Transverse colon (tissue), 4 donors: Measurements from ENCODE around the gene PIF1. TPM values are rescaled to one million over a fixed set of nuclear protein-coding genes. Genes with fewer than 3 reads are reported as not detected.

Source experiments
- DNase-seq: peaks from one replicate; pipeline ENCODE4 v3.0.0-alpha.2; 2019
- H3K27ac ChIP-seq, 4 donors: fragments of 200-600 bp; sonication (generic); 2 replicates each; pipeline ENCODE4 v1.5.1; 2016 to 2018; ENCODE audit warnings: inconsistent platforms in 4 of 4
- H3K27me3 ChIP-seq: fragments of 200-600 bp; sonication (generic); 2 replicates; pipeline ENCODE4 v1.5.1; 2017; ENCODE audit warnings: inconsistent platforms
- H3K36me3 ChIP-seq, 4 donors: fragments of 200-600 bp; sonication (generic); 2 replicates each; pipeline ENCODE4 v1.5.1; 2017 to 2019; ENCODE audit warnings: inconsistent platforms in 4 of 4
- H3K4me1 ChIP-seq, 4 donors: fragments of 200-600 bp; sonication (generic); 2 replicates each; pipeline ENCODE4 v1.5.1; 2017 to 2020; ENCODE audit warnings: inconsistent platforms in 4 of 4
- H3K4me3 ChIP-seq, 4 donors: fragments of 200-600 bp; sonication (generic); 1 replicate in 1 of 4; 2 replicates in 3 of 4; pipeline versions ENCODE4 v1.5.1 to v1.6.1; 2017 to 2019; ENCODE audit warnings: inconsistent platforms in 4 of 4
- H3K9me3 ChIP-seq, 2 donors: fragments of 200-600 bp; sonication (generic); 2 replicates each; pipeline ENCODE4 v1.5.1; 2017 to 2019; ENCODE audit warnings: inconsistent platforms in 2 of 2
- CTCF ChIP-seq, 5 experiments: fragments of 200-600 bp in 3 of 5; fragments of 450-650 bp in 2 of 5; sonication (generic) in 3 of 5; IDR thresholded peaks; 1 replicate in 2 of 5; 2 replicates in 3 of 5; pipeline ENCODE4 v1.5.1; 2016 to 2017; ENCODE audit warnings: antibody characterized with exemption in 5 of 5, inconsistent platforms in 3 of 5, mild to moderate bottlenecking in 2 of 5, moderate library complexity in 1 of 5
- EP300 ChIP-seq: sonication (generic); formaldehyde crosslinking; IDR thresholded peaks from one replicate; pipeline ENCODE4 v1.6.1; 2017; ENCODE audit warnings: antibody characterized with exemption, low read depth
- POLR2A ChIP-seq: fragments of 450-650 bp; IDR thresholded peaks from one replicate; pipeline ENCODE4 v1.6.1; 2016; ENCODE audit warnings: antibody characterized with exemption, mild to moderate bottlenecking, moderate library complexity
- POLR2AphosphoS5 ChIP-seq, 3 donors: sonication (generic); formaldehyde crosslinking; IDR thresholded peaks; one replicate each; pipeline ENCODE4 v1.6.1; 2016; ENCODE audit warnings: antibody characterized with exemption in 3 of 3
- WGBS, 2 donors: methylation state at CpG; one replicate each; pipeline ENCODE4 v1.1.5; 2018; ENCODE audit warnings: low coverage in 1 of 2; 5-methylcytosine and 5-hydroxymethylcytosine counted together
- in situ Hi-C, 4 donors: fragments of 200-750 bp; cut with MboI; loops; one replicate each; pipeline versions ENCODE4 v1.15.0 to v1.15.1; 2017; ENCODE audit warnings: low sequenced_read_pairs in 3 of 4, low pct_ligation_motif_present in 1 of 4, low pct_unique_long_range_greater_than_20kb in 1 of 4
- intact Hi-C: fragments of 100-400 bp; cut with DNase I; formaldehyde crosslinking; loops from one replicate; pipeline ENCODE4 v1.15.1; 2023; ENCODE audit warnings: low total_unique reads
- total RNA-seq, 4 donors: library from RNA; depleted of rRNA; stranded (reverse); fragments of >200 nt; gene quantifications; one replicate each; pipeline ENCODE4 v1.1.0, GENCODE V29; 2016

Gene PIF1
- total RNA-seq, 4 donors from 2014 or later = 1.1 to 49.8 (median 2.3) TPM

- in situ Hi-C loops (no loop called here), intact Hi-C loops (no loop called here)
- DNase-seq = no peak
- TF ChIP-seq EP300 (no peak), CTCF (IDR thresholded peaks at IDR 0.05) (no peak), POLR2AphosphoS5 (IDR thresholded peaks at IDR 0.05) (no peak), POLR2A (no peak)
- H3K36me3 ChIP-seq = no peaks in the 10 kb centered on the region
- 78% methylated on average over 8 of the region's 8 CpGs; no CpG with 5 or more reads in 1 of the 2 donors for WGBS, 2 donors
- peaks cover 0 to 3% (median 0%) of the 10 kb centered on the region in 4 donors for H3K4me1 ChIP-seq
- H3K4me3 ChIP-seq = no peak overlapping the region
- H3K27me3 ChIP-seq = no peaks in the 10 kb centered on the region
- no peaks in the 10 kb centered on the region for H3K9me3 ChIP-seq
- peak overlapping the region in 2 of 4 donors; percentile 3 to 25 for H3K27ac ChIP-seq
Measured at GRCh38 chr15:64766058-64766457, 59.4 kb downstream of the PIF1 start.

Other genes with a start within 250 kb of the PIF1 start
- 10 to 100 TPM in 2 of 4 donors, 1 to 10 TPM in 2; 4.4 to 27.7 (median 11.5) TPM for gene RBPMS2, start 50.1 kb downstream of the PIF1 start, total RNA-seq
- 10 to 100 TPM in 2 of 4 donors, 1 to 10 TPM in 2; 4.6 to 12.3 (median 9.8) TPM for gene PLEKHO2, start 16.3 kb upstream of the PIF1 start, total RNA-seq
- 1 to 10 TPM in 3 of 4 donors, under 1 TPM in 1; 0.82 to 7.1 (median 3.2) TPM for gene ANKDD1A, start 86.3 kb upstream of the PIF1 start, total RNA-seq
- 10 to 100 TPM; 27.7 to 67.2 (median 53.0) TPM for gene SPG21, start 164.3 kb upstream of the PIF1 start, total RNA-seq
- 10 to 100 TPM in 3 of 4 donors, 1 to 10 TPM in 1; 9.8 to 40.5 (median 31.0) TPM for gene MTFMT, start 204.0 kb upstream of the PIF1 start, total RNA-seq
- gene SLC51B, start 219.7 kb upstream of the PIF1 start, total RNA-seq = 100 to 1,000 TPM in 2 of 4 donors, 10 to 100 TPM in 1, 1 to 10 TPM in 1; 3.4 to 150 (median 121) TPM
- 10 to 100 TPM; 13.9 to 46.8 (median 16.4) TPM for gene RASL12, start 242.3 kb upstream of the PIF1 start, total RNA-seq